HG03280 (cell line): ENCODE data around the gene ITGB5.

Experiments
- ATAC-seq: cut with Tn5 transposase; IDR thresholded peaks from one replicate; pipeline ENCODE4 v1.9.1; 2021; ENCODE audit warnings: mild to moderate bottlenecking, moderate library complexity; ENCODE audit not compliant: unreplicated experiment

ITGB5 gene

DNA sequence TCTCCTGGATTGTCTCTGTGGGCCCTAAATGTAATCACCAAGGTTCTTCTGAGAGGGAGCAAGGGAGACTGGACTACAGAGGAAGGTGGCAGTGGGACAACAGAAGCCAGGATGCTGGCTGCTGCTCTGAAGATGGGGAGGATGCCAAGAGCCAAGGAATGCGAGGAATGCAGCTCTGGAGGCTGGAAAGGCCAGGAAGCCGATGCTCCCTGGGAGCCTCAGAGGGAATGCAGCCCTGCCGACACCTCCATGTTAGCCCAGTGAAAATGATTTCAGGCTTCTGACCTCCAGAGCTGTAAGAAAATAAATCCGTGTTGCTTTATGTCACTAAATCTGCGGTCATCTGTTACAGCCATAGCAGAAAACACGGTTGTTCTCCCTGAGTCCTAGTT is 112.8 kb downstream of the ITGB5 start:
- no peak for ATAC-seq

GRCh38 chr3:124773351-124774326 is 113.5 kb downstream of the ITGB5 start:
- no peak for ATAC-seq

- no peak for ATAC-seq
Observed at GRCh38 chr3:124772081-124772831, 114.9 kb downstream of the ITGB5 start.

DNA sequence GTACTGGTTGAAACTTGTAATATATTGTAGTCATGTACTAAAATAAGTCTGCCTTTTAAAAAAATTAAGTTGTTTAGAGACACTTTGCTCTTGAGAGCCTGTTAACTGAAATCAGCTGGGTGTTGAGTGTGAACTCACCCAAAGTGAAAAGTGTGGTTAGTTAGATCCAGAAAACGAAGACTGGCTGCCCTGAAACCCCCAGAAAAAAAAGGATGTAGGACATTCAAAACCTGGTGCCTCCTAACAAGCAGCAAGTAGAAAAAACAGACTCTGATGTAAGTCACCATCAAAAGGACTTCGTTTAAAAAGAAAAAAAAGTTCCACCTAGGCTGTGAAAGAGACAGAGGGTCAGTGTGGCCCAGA is 116.1 kb downstream of the ITGB5 start:
- no peak for ATAC-seq

DNA sequence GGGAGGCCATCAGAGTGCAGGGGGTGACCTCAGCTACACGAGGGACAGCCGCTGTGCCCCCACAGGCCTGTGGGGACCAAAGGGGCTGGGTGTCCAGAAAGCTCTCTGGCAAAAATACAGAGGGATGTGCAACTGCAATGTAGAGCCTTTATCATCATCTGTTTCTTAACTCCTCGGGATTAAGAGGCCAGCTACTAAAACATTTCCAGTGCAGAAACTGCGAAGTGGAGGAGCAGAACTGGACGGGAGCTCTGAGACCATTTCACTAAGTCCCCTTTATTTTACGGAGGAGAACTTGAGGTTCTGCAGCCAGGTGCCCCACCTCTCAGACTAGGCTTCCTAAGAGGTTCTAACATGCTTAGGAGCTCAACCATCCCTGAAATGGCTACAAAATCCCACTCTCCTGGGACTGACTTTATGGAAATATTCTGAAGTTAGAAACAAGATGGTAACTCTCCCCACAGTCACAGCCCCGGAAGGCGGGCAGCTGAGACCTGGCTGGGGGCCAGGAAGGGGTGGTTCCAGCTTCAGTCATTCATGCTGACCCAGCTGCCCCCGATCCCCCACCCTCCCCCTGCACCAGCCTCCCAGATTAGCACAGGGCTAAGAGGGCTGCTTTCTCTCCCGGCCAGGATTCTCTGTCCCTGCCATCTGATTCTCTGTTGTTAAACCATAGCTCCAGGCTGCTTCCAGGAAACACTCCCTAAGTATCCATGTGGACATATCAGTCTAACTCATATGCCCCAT is 116.7 kb downstream of the ITGB5 start:
- no peak for ATAC-seq

- no peak for ATAC-seq
Observed at GRCh38 chr3:124769462-124769861, 117.7 kb downstream of the ITGB5 start.

DNA sequence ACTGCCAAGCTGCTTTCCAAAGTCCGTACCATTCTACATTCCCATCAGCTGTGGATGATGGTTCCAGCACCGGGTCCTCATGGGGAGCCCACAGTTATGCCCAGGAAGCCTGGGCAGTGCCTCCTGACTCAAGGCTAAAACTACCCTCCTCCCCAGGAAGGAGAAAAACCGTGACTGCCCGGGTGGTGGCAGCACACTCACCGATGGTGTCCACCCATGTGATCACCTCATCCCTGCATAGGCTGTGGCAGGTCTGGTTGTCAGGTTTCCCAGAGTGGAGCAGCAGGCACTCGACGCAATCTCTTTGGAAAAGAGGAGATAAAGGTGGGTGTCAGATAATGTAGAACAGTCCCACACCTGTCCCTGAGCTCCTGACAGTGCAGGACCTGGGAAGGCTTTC is 118.4 kb downstream of the ITGB5 start:
- ATAC-seq, result no peak

- ATAC-seq, result no peak
Observed at GRCh38 chr3:124767691-124768090, 119.5 kb downstream of the ITGB5 start.

DNA sequence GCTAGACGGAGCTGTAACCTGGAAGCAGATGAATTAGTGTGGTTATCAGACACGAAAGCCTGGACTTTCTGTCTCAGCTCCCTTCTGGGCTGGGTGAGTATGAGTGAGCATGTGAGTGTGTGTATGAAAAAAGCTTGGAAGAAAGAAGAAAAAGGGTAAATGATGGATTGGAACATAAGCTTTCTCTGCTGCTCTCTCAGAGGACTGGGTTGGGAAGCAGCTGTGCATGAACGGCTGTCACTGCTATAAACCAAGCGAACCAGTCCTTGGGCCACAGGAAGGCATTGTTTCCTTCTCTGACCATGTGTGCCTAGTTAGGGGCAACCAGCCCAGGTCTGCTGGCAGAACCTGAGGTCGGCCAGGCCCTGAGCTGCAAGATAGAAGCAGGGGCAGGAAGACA is 119.9 kb downstream of the ITGB5 start:
- ATAC-seq, result no peak

- ATAC-seq, result no peak
Observed at GRCh38 chr3:124766113-124767095, 120.8 kb downstream of the ITGB5 start.

- ATAC-seq, result no peak
Observed at GRCh38 chr3:124765197-124765840, 121.8 kb downstream of the ITGB5 start.

- no peak for ATAC-seq
Observed at GRCh38 chr3:124764746-124765145, 122.4 kb downstream of the ITGB5 start.

DNA sequence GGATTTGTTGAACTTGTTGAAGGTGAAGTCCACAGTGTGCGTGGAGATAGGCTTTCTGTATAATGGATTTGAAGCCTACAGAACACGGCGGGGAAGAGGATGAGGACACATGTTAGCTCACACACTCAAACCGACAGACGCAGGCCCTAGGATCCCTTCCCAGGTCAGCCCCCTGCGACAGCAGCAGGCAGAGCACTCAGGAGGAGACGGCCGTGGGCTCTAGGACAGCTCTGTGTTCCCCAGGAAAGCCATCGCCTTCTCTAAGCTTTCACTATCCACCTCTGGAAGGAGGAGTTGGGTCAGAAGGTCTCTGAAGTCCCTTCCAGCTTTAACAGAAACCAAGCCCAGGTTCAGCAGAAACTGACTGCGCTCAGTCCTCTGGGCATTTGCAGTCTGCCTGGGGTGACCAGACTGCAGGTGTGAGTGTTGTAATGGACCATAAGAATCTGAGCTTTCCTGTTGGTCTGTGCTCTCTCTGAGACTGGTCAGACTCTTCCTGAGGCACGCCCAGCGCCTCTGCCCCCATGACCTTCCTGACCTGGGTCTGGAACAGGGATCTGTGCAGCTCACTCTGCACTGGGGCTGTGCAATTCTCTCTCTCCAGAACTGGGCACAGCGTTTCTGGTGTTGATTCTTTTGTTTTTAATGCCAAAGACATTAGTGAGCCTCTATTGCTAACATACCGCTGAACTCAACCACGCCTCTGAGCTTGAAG is 123.4 kb downstream of the ITGB5 start:
- no peak for ATAC-seq

- ATAC-seq, result no peak
Observed at GRCh38 chr3:124763206-124763605, 124.0 kb downstream of the ITGB5 start.

GRCh38 chr3:124762661-124763011 is 124.5 kb downstream of the ITGB5 start:
- no peak for ATAC-seq

DNA sequence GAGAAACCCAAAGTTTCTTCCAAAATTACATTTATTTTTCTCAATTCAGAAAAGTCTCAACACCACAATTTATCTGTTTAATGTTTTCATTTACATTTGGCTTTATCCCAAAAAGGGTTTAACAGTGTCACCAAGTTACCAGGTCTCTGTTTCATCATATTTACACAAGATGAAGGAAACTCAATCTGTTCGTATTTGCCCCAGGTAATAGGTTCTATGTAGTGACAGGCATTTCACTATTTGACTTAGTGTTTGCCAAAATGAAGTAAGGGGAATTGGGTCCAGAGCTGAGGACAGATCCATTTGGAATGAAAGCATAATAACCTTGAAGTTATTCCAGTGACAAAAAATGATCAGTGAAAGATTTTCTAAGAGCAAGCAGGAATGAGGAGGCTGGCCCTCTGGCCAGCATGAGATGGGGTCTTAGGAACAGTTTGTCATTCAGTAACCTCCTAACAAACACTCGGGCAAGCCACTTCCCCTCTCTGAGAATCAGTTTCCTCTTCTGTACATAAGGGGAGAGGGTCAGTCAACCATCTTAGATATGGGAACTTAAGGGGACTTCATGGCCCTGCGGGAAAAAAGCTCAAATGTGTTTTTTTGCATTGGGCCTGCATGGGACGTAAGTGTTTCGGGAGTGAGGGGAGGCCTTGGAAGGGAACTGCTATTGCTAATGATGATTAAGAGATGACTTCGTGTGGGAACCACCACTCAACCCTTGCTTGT is 125.1 kb downstream of the ITGB5 start:
- ATAC-seq, result no peak

- ATAC-seq, result no peak
Observed at GRCh38 chr3:124761250-124761796, 125.8 kb downstream of the ITGB5 start.

DNA sequence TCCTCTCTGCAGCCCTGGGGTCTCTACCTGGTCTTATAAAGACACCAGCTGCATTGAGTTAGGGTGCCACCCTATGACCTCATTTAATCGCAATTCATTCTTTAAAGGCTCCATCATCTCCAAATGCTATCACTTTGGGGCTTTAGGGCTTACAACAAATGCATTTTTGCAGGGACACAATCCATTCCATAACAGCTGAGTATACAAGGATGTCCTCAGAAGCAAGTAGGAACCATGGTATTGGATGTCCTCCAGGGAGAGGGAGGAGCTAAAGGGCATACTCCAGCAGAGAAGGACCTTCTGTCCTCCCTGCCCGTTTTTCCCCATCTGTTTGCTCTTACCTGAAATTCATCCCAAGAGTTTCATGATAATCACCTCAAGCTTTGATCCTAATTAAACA is 126.6 kb downstream of the ITGB5 start:
- ATAC-seq, result no peak
